Activated CD4-positive, alpha-beta memory T cell treated with anti-CD3 and anti-CD28 coated beads for 36 hours (primary cell): ENCODE data around the gene CDK5. TPM values are rescaled to one million over a fixed set of nuclear protein-coding genes. Genes with fewer than 3 reads are reported as not detected.
A peak's percentile ranks its signal among the peaks of the same experiment; 100 is the strongest.
"Not testable (repeated sequence)": the region's sequence is repeated elsewhere in the genome, so short reads cannot be mapped to it uniquely, and the experiment has no call there.

Experiments
- CTCF ChIA-PET: fragments of 350-600 bp; sonication (Branson Sonifier 250); formaldehyde crosslinking; loops from one replicate; lab custom pipeline; 2021; ENCODE audit warnings: antibody characterized with exemption, inconsistent platforms; lab: Charles Lee
- POLR2A ChIA-PET: fragments of 350-600 bp; sonication (Branson Sonifier 250); formaldehyde crosslinking; loops from one replicate; lab custom pipeline; 2021; ENCODE audit warnings: antibody characterized with exemption; lab: Charles Lee
- DNase-seq: peaks from one replicate; pipeline ENCODE4 v3.0.0-alpha.2; 2020
- H3K27ac Mint-ChIP-seq: one replicate; pipeline ENCODE4 v1.8.0; 2021; ENCODE audit warnings: mixed read lengths
- H3K27me3 Mint-ChIP-seq: one replicate; pipeline ENCODE4 v1.8.0; 2021; ENCODE audit warnings: mixed read lengths
- H3K36me3 Mint-ChIP-seq: one replicate; pipeline ENCODE4 v1.8.0; 2021; ENCODE audit warnings: mixed read lengths
- H3K4me1 Mint-ChIP-seq: one replicate; pipeline ENCODE4 v1.8.0; 2021; ENCODE audit warnings: low read depth, mixed read lengths
- H3K4me3 Mint-ChIP-seq: one replicate; pipeline ENCODE4 v1.8.0; 2021; ENCODE audit warnings: mild to moderate bottlenecking, mixed read lengths
- H3K9me3 Mint-ChIP-seq: one replicate; pipeline ENCODE4 v1.8.0; 2021; ENCODE audit warnings: mixed read lengths
- intact Hi-C: fragments of 100-400 bp; cut with micrococcal nuclease; formaldehyde crosslinking; loops from one replicate; pipeline ENCODE4 v1.15.1; 2023
- total RNA-seq, 2 experiments: library from RNA; stranded (reverse); gene quantifications; one replicate each; pipeline ENCODE4 v1.2.3, GENCODE V29; 2021

The CDK5 gene
- total RNA-seq, 2 experiments from 2014 or later, result 12.8 to 14.1 TPM

GRCh38 chr7:151017370-151017952 is 40.2 kb downstream of the CDK5 start:
- POLR2A ChIA-PET, result interaction anchor here (0.6 to 2.1 kb wide), 3 partner anchors 11 to 215 kb away, joined by 3 to 9 read pairs (median 4); partner anchors contain the start of gene ABCB8

DNA sequence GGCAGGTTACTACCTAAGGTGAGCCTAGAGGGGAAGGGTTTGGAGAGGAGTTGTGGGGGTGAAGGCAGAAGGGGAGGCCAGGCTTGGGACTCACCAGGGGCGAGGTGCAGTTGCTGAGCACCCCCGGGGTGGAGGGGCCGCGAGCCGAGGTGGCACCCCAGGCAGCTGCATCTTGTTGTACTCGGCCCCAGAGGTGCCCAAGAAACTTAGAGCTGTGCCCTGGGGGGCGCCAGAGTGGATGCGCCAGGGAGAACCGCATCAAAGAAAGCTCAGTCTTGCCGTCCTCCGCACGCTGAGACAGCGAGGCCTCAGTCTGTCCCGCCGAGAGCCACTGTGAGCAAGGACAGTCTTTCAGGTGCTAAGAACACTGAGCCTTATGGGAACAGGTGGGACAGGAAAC is 40.8 kb downstream of the CDK5 start:
- Mint-ChIP-seq H3K27me3 (peaks cover 10% of the 10 kb centered on the region), H3K36me3 (no peaks in the 10 kb centered on the region), H3K9me3 (no peaks in the 10 kb centered on the region), H3K4me1 (peaks cover 57% of the 10 kb centered on the region), H3K4me3 (no peak overlapping the region), H3K27ac (no peak overlapping the region)
- DNase-seq, result no peak
- ChIA-PET POLR2A (no interaction called here), CTCF (interaction anchor here (1.0 to 4.4 kb wide), 7 partner anchors 9 to 94 kb away, joined by 3 to 78 read pairs (median 4); partner anchors contain the start of gene ABCB8)
- intact Hi-C loops, result no loop called here

More at GRCh38 chr7:151017370-151017952, 40.2 kb downstream of the CDK5 start:
- H3K36me3 Mint-ChIP-seq, result no peaks in the 10 kb centered on the region
- H3K9me3 Mint-ChIP-seq, result no peaks in the 10 kb centered on the region
- peaks cover 10% of the 10 kb centered on the region for H3K27me3 Mint-ChIP-seq
- CTCF ChIA-PET, result interaction anchor here (0.6 to 4.4 kb wide), 16 partner anchors 9 to 179 kb away, joined by 3 to 78 read pairs (median 8); partner anchors contain the start of genes ABCB8 and AGAP3
- peak overlapping the region; percentile 63 for H3K4me3 Mint-ChIP-seq
- peaks cover 52% of the 10 kb centered on the region for H3K4me1 Mint-ChIP-seq
- intact Hi-C loops, result no loop called here
- DNase-seq, result no peak
- H3K27ac Mint-ChIP-seq, result no peak overlapping the region

DNA sequence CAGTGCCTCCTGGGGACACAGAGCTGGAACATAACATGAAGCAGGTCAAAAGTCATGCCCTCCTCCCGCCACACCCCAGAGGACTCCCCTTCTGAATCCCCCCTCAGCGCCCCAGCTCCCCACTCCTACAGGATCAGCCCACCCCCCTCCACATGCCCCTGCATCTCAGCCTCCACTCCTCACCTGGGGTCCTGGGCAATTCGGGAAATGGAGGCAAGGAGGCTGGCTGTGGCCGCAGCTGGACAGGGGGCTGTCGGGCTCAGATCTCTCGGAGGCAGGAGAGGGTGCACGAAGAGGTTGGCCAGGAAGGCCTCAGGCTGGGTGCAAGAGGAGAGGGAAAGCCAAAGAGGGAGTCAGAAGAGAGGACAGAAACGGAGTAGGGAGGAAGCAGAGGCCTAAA is 41.2 kb downstream of the CDK5 start:
- peaks cover 10% of the 10 kb centered on the region for H3K27me3 Mint-ChIP-seq
- peaks cover 62% of the 10 kb centered on the region for H3K4me1 Mint-ChIP-seq
- no peaks in the 10 kb centered on the region for H3K9me3 Mint-ChIP-seq
- no peak for DNase-seq
- ChIA-PET POLR2A (no interaction called here), CTCF (interaction anchor here (1.0 to 4.4 kb wide), 6 partner anchors 8 to 95 kb away, joined by 3 to 78 read pairs (median 6); partner anchors contain the start of gene ABCB8)
- intact Hi-C loops, result no loop called here
- H3K4me3 Mint-ChIP-seq, result no peak overlapping the region
- H3K27ac Mint-ChIP-seq, result no peak overlapping the region
- no peaks in the 10 kb centered on the region for H3K36me3 Mint-ChIP-seq

- ChIA-PET CTCF (interaction anchor here (1.0 to 4.4 kb wide), 4 partner anchors 8 to 95 kb away, joined by 3 to 78 read pairs (median 10); no protein-coding TSS in a partner anchor), POLR2A (no interaction called here)
- Mint-ChIP-seq H3K9me3 (no peaks in the 10 kb centered on the region), H3K4me1 (peaks cover 65% of the 10 kb centered on the region), H3K27me3 (peaks cover 10% of the 10 kb centered on the region), H3K4me3 (no peak overlapping the region), H3K36me3 (no peaks in the 10 kb centered on the region), H3K27ac (no peak overlapping the region)
- intact Hi-C loops, result loop anchor here (1.0 to 2.0 kb wide), 2 partner anchors 12 to 211 kb away; partner anchors contain the start of genes ABCB8 and ABCF2
- no peak for DNase-seq
Measured at GRCh38 chr7:151015967-151016366, 41.7 kb downstream of the CDK5 start.

GRCh38 chr7:151014950-151015349 is 42.7 kb downstream of the CDK5 start:
- ChIA-PET POLR2A (no interaction called here), CTCF (interaction anchor here (0.8 to 2.1 kb wide), 4 partner anchors 13 to 117 kb away, joined by 3 to 10 read pairs (median 8); partner anchors contain the start of gene ABCB8)
- Mint-ChIP-seq H3K9me3 (no peaks in the 10 kb centered on the region), H3K4me1 (peaks cover 75% of the 10 kb centered on the region), H3K4me3 (peak overlapping the region; percentile 83), H3K27me3 (peaks cover 7% of the 10 kb centered on the region), H3K27ac (peak overlapping the region; percentile 93), H3K36me3 (no peaks in the 10 kb centered on the region)
- intact Hi-C loops, result loop anchor here (1.0 to 5.0 kb wide), 3 partner anchors 13 to 212 kb away; partner anchors contain the start of genes ABCB8, ABCF2 and KCNH2
- DNase-seq, result peak; percentile 66

- H3K27me3 Mint-ChIP-seq, result peaks cover 3% of the 10 kb centered on the region
Measured at GRCh38 chr7:151013733-151014497, 43.8 kb downstream of the CDK5 start.

GRCh38 chr7:151013356-151013732 is 44.4 kb downstream of the CDK5 start:
- intact Hi-C loops, result loop anchor here (5.0 kb wide), 1 partner anchor 36 kb away; the partner anchor contains the start of gene KCNH2
- no peaks in the 10 kb centered on the region for H3K9me3 Mint-ChIP-seq
- H3K27me3 Mint-ChIP-seq, result no peaks in the 10 kb centered on the region
- H3K4me1 Mint-ChIP-seq, result peaks cover 78% of the 10 kb centered on the region
- H3K4me3 Mint-ChIP-seq, result no peak overlapping the region
- no peak for DNase-seq
- ChIA-PET POLR2A (interaction anchor here (1.5 kb wide), 1 partner anchor 11 kb away, joined by 4 read pairs; the partner anchor contains the start of gene ATG9B), CTCF (interaction anchor here (1.0 to 4.2 kb wide), 4 partner anchors 22 to 115 kb away, joined by 3 to 26 read pairs (median 6); no protein-coding TSS in a partner anchor)
- H3K27ac Mint-ChIP-seq, result no peak overlapping the region
- no peaks in the 10 kb centered on the region for H3K36me3 Mint-ChIP-seq

More at GRCh38 chr7:151013733-151014497, 43.8 kb downstream of the CDK5 start:
- Mint-ChIP-seq H3K4me3 (peak overlapping the region; percentile 83), H3K4me1 (peaks cover 76% of the 10 kb centered on the region), H3K27ac (peak overlapping the region; percentile 93), H3K36me3 (no peaks in the 10 kb centered on the region), H3K9me3 (no peaks in the 10 kb centered on the region)
- ChIA-PET POLR2A (interaction anchor here (0.6 to 1.5 kb wide), 3 partner anchors 10 to 46 kb away, joined by 3 to 4 read pairs (median 3); partner anchors contain the start of gene ATG9B), CTCF (interaction anchor here (1.0 to 4.2 kb wide), 6 partner anchors 14 to 116 kb away, joined by 3 to 26 read pairs (median 8); partner anchors contain the start of gene ABCB8)
- intact Hi-C loops, result loop anchor here (2.0 to 5.0 kb wide), 2 partner anchors 37 to 213 kb away; partner anchors contain the start of genes ABCF2 and KCNH2
- DNase-seq, result peak; percentile 94

DNA sequence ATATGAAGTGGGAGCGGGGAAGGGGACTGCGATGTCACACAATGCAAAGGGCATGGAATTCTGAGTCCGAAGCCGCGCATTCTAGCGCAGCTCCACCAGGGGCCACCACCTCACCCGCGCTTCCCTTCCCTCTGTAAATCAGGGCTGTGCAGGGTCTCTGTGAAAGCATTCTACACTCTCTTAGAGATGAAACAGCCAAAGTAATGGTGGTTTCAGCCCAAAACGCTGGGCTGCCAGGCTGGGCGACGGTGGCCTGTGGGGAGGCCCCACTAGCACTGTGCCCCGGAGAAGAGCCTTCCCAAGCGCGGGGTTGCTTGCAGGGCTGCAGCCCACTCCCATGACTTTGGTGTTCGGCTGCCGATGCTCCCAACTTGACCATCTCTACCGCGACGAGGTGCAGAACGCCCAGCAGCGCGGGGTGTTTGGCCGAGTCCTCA is 44.8 kb downstream of the CDK5 start:
- Mint-ChIP-seq H3K4me1 (peaks cover 78% of the 10 kb centered on the region), H3K27ac (peak overlapping the region; percentile 36), H3K9me3 (no peaks in the 10 kb centered on the region), H3K27me3 (no peaks in the 10 kb centered on the region), H3K36me3 (no peaks in the 10 kb centered on the region), H3K4me3 (peak overlapping the region; percentile 30)
- ChIA-PET CTCF (interaction anchor here (1.8 to 4.2 kb wide), 3 partner anchors 15 to 50 kb away, joined by 6 to 26 read pairs (median 9); partner anchors contain the start of gene ABCB8), POLR2A (interaction anchor here (1.5 kb wide), 1 partner anchor 11 kb away, joined by 4 read pairs; the partner anchor contains the start of gene ATG9B)
- intact Hi-C loops, result loop anchor here (5.0 kb wide), 1 partner anchor 36 kb away; the partner anchor contains the start of gene KCNH2
- no peak for DNase-seq

DNA sequence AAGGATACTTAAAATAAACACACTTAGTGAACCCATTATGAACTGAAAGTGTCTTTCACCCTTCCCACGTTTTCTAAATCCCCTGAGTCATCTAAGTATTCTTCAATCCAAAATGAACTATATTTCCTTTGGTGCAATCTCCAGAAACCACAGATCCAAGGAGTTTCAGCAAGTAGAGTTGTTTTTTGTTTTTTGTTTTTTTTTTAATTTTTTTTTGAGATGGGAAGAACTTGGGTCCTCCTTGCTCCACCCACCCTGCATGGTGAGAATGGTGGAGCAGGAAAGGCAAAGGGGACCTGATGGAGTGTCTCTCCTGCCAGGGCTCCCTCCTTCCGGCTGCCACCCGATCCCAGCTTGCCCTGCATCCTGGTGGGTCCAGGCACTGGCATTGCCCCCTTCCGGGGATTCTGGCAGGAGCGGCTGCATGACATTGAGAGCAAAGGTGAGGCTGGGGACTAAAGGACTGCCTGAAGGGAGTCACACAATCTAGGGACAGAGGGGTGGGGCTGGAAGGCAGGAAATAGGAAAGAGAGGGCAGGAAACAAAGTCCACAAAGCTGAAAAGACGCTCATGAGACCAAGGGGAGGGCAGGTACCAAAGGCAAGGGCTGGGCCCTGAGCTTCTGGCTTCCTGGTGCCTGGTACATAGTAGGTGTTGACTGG is 45.5 kb downstream of the CDK5 start:
- no peaks in the 10 kb centered on the region for H3K9me3 Mint-ChIP-seq
- H3K36me3 Mint-ChIP-seq, result no peaks in the 10 kb centered on the region
- POLR2A ChIA-PET, result interaction anchor here (1.4 to 2.4 kb wide), 3 partner anchors 16 to 47 kb away, joined by 5 to 9 read pairs (median 8); partner anchors contain the start of genes ABCB8 and SLC4A2
- H3K27me3 Mint-ChIP-seq, result no peaks in the 10 kb centered on the region
- peak overlapping the region; percentile 77 for H3K27ac Mint-ChIP-seq
- DNase-seq, result no peak
- H3K4me3 Mint-ChIP-seq, result peak overlapping the region; percentile 46
- intact Hi-C loops, result loop anchor here (5.0 kb wide), 1 partner anchor 35 kb away; the partner anchor contains the start of gene KCNH2
- peaks cover 78% of the 10 kb centered on the region for H3K4me1 Mint-ChIP-seq
- CTCF ChIA-PET, result interaction anchor here (1.1 to 4.2 kb wide), 5 partner anchors 16 to 114 kb away, joined by 5 to 26 read pairs (median 7); partner anchors contain the start of gene ABCB8

GRCh38 chr7:151011616-151012015 is 46.1 kb downstream of the CDK5 start:
- not testable (repeated sequence) for H3K36me3 Mint-ChIP-seq, H3K27me3 Mint-ChIP-seq, DNase-seq, H3K9me3 Mint-ChIP-seq
- peak overlapping the region; percentile 46 for H3K4me3 Mint-ChIP-seq
- peak overlapping the region; percentile 77 for H3K27ac Mint-ChIP-seq
- peaks cover 77% of the 10 kb centered on the region for H3K4me1 Mint-ChIP-seq
- POLR2A ChIA-PET, result interaction anchor here (1.0 to 2.4 kb wide), 5 partner anchors 12 to 50 kb away, joined by 3 to 9 read pairs (median 5); partner anchors contain the start of genes ABCB8, ATG9B and SLC4A2
- intact Hi-C loops, result loop anchor here (5.0 kb wide), 1 partner anchor 34 kb away; the partner anchor contains the start of gene KCNH2
- CTCF ChIA-PET, result interaction anchor here (0.9 to 6.8 kb wide), 11 partner anchors 6 to 113 kb away, joined by 3 to 78 read pairs (median 6); partner anchors contain the start of gene ABCB8
